ENCODE measurements around the gene NPVF.

NPVF gene

DNA sequence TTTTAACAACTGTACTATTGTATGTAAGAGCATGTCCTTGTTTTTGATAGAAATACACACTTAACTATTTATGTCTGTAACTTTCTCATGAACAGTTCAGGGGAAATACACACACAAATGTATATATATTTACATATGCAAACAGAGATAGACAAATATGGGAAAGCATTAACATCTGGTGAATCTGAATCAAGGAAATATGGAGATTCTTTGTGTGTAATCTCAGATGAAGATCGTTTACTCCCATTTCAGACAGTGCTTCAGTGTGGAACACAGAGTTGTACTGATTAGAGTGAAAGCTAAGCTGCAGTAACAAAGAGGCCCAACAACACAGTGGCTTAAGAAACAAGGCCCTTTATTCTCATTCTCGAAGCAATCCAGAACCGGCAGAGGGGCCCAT, 26.3 kb upstream of the NPVF start:
- Histone ChIP-seq H3K36me3 (ENCODE audit: control insufficient read depth in 5 of 5, insufficient read depth in 5 of 5, low read length in 5 of 5) (no peaks in the 10 kb centered on the region), H3K27ac (ENCODE audit: low read depth, low read length) (no peak overlapping the region), H3K9ac (ENCODE audit: low read length in 5 of 5) (no peak overlapping the region), H3K9me3 (ENCODE audit: control insufficient read depth in 5 of 5, low read length in 5 of 5) (no peaks in the 10 kb centered on the region), H3K4me3 (ENCODE audit: low read depth in 1 of 5, low read length in 5 of 5) (no peak overlapping the region), H3K4me1 (ENCODE audit: control insufficient read depth in 5 of 5, insufficient read depth in 5 of 5, low read length in 5 of 5) (peaks cover 0 to 2% (median 0%) of the 10 kb centered on the region in 5 donors), H3K27me3 (ENCODE audit: control insufficient read depth in 5 of 5, insufficient read depth in 4 of 5, low read length in 5 of 5) (peaks cover 0 to 1% (median 0%) of the 10 kb centered on the region in 5 donors)

DNA sequence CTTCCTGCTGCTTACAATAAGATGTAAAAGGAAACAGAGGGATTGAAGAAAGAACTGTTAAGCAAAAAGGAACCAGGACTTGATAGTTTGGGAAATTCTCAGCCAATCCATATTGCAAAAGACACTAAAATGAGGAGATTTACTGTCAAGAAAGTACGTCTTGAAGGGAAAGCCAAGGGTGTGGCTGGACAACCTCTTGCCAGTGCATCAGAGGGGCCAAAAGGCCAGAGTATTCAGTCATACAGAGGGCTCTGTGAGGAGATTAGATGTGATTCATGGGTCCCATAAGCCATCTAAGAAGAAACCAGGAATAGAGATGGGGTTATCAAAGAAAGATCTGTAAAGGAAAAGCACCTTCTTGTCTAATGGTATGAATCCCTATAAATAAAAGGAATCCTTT, 25.4 kb upstream of the NPVF start:
- Histone ChIP-seq H3K9me3 (ENCODE audit: control insufficient read depth in 5 of 5, low read length in 5 of 5) (peaks cover 0 to 3% (median 0%) of the 10 kb centered on the region in 5 donors), H3K36me3 (ENCODE audit: control insufficient read depth in 5 of 5, insufficient read depth in 5 of 5, low read length in 5 of 5) (no peaks in the 10 kb centered on the region), H3K27me3 (ENCODE audit: control insufficient read depth in 5 of 5, insufficient read depth in 4 of 5, low read length in 5 of 5) (peaks cover 0 to 3% (median 0%) of the 10 kb centered on the region in 5 donors), H3K4me3 (ENCODE audit: low read depth in 1 of 5, low read length in 5 of 5) (no peak overlapping the region), H3K4me1 (ENCODE audit: control insufficient read depth in 5 of 5, insufficient read depth in 5 of 5, low read length in 5 of 5) (no peaks in the 10 kb centered on the region), H3K9ac (ENCODE audit: low read length in 5 of 5) (no peak overlapping the region), H3K27ac (ENCODE audit: low read depth, low read length) (no peak overlapping the region)

DNA sequence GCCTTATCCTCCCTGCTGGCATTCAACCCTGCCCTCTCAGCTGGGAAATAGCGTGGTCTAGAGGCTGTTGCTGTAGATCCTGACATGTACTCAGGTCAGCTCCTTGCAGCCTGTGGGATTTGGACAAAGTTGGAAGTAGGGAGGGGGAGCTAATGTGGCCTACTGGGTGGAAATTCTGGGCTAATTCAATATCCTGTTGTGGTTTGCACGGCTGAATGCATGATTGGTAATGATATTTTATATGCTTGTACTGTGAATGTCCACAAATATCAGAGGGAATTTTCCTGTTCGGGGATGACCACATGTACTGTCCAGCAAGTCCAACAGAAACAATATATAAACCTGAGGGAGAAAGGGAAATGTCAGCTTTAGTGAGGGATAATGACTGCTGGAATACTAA, 22.1 kb upstream of the NPVF start:
- H3K27me3 ChIP-seq (ENCODE audit: control insufficient read depth in 5 of 5, insufficient read depth in 4 of 5, low read length in 5 of 5) = peaks cover 0 to 3% (median 0%) of the 10 kb centered on the region in 5 donors
- H3K9me3 ChIP-seq (ENCODE audit: control insufficient read depth in 5 of 5, low read length in 5 of 5) = peaks cover 0 to 3% (median 0%) of the 10 kb centered on the region in 5 donors
- no peaks in the 10 kb centered on the region for H3K36me3 ChIP-seq (ENCODE audit: control insufficient read depth in 5 of 5, insufficient read depth in 5 of 5, low read length in 5 of 5)
- no peaks in the 10 kb centered on the region for H3K4me1 ChIP-seq (ENCODE audit: control insufficient read depth in 5 of 5, insufficient read depth in 5 of 5, low read length in 5 of 5)
- no peak overlapping the region for H3K9ac ChIP-seq (ENCODE audit: low read length in 5 of 5)
- no peak overlapping the region for H3K4me3 ChIP-seq (ENCODE audit: low read depth in 1 of 5, low read length in 5 of 5)
- no peak overlapping the region for H3K27ac ChIP-seq (ENCODE audit: low read depth, low read length)

DNA sequence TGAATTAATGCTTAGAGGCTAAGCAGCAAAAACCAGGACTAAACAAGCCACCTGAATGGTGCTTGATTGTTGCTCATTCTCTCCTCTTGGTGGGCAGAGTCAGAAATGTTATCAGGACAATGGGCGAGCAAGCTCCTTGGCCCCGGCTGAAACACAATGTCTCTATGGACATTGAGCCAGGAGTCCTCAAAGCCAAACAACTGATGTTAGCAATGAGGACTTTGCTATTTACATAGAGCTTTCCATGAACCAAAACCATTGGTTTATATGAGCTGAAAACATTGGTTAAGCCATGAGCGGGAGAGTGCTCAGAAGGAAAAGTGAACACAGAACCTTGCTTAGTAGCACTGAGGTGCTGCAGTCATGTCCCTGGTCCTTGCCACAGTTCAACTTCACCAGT, 21.5 kb upstream of the NPVF start:
- peaks cover 0 to 3% (median 0%) of the 10 kb centered on the region in 5 donors for H3K27me3 ChIP-seq (ENCODE audit: control insufficient read depth in 5 of 5, insufficient read depth in 4 of 5, low read length in 5 of 5)
- peaks cover 0 to 3% (median 0%) of the 10 kb centered on the region in 5 donors for H3K9me3 ChIP-seq (ENCODE audit: control insufficient read depth in 5 of 5, low read length in 5 of 5)
- H3K27ac ChIP-seq (ENCODE audit: low read depth, low read length) = no peak overlapping the region
- no peaks in the 10 kb centered on the region for H3K36me3 ChIP-seq (ENCODE audit: control insufficient read depth in 5 of 5, insufficient read depth in 5 of 5, low read length in 5 of 5)
- no peak overlapping the region for H3K9ac ChIP-seq (ENCODE audit: low read length in 5 of 5)
- no peaks in the 10 kb centered on the region for H3K4me1 ChIP-seq (ENCODE audit: control insufficient read depth in 5 of 5, insufficient read depth in 5 of 5, low read length in 5 of 5)
- H3K4me3 ChIP-seq (ENCODE audit: low read depth in 1 of 5, low read length in 5 of 5) = no peak overlapping the region

DNA sequence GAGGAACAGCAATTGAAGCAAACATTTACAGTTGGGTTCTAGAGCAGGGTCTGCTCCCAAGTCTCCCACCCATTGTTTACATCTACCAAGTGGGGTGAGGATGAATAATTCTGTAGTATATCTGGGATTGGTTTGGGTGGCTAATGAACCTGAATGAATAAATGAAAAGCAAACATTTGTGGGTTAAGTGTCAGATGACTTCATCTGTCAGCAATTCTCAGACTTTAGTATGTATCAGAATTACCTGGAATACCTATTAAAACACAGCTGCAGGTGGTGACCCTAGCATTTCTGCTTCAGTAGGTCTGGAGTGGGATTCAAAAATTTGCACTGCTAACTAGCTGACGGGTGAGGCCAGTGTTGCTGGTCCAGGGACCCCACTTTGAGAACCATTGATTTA, 18.0 kb upstream of the NPVF start:
- H3K36me3 ChIP-seq (ENCODE audit: control insufficient read depth in 5 of 5, insufficient read depth in 5 of 5, low read length in 5 of 5) = no peaks in the 10 kb centered on the region
- H3K4me3 ChIP-seq (ENCODE audit: low read depth in 1 of 5, low read length in 5 of 5) = no peak overlapping the region
- no peak overlapping the region for H3K27ac ChIP-seq (ENCODE audit: low read depth, low read length)
- H3K9me3 ChIP-seq (ENCODE audit: control insufficient read depth in 5 of 5, low read length in 5 of 5) = peaks cover 0 to 3% (median 0%) of the 10 kb centered on the region in 5 donors
- H3K27me3 ChIP-seq (ENCODE audit: control insufficient read depth in 5 of 5, insufficient read depth in 4 of 5, low read length in 5 of 5) = peaks cover 0 to 3% (median 0%) of the 10 kb centered on the region in 5 donors
- peaks cover 0 to 5% (median 3%) of the 10 kb centered on the region in 5 donors for H3K4me1 ChIP-seq (ENCODE audit: control insufficient read depth in 5 of 5, insufficient read depth in 5 of 5, low read length in 5 of 5)
- H3K9ac ChIP-seq (ENCODE audit: low read length in 5 of 5) = no peak overlapping the region

DNA sequence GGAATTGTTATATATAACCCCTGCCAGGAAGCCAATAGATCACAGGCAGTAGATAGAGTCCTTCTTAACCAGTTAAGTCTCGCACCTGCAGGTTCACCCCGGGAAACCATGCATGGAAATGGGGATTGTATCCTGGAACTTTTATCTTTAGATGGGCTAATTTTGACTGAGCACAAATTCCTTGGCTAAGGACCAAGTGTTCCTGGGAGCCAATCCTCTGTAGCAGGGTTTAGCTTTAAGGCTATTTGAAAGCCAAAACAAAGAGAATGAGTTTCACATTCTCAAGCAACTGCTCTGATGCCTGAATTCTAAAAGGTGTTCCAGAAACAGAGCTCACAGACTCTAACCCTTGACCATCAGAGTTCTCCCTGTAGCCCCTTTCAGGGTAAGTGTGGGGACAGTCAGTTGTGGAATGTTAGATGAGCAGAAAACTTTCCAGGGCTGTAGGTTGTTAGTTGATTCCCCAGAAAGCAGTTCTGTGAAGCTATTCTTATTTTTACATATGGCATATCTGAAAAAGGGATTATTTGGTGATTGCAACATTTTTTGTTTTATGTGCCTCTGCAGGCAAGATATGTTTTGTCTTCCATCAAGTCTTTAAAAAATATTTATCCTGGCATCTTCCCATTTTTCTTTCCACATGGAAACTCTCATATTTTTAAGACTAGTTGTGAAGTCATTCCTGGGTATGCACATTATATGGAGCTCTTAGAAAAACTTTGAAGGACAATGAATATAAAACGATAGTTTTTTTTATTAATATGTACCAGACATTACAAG, 16.2 kb upstream of the NPVF start:
- Histone ChIP-seq H3K4me1 (ENCODE audit: control insufficient read depth in 5 of 5, insufficient read depth in 5 of 5, low read length in 5 of 5) (peaks cover 0 to 15% (median 12%) of the 10 kb centered on the region in 5 donors), H3K4me3 (ENCODE audit: low read depth in 1 of 5, low read length in 5 of 5) (no peak overlapping the region), H3K9me3 (ENCODE audit: control insufficient read depth in 5 of 5, low read length in 5 of 5) (peaks cover 0 to 3% (median 0%) of the 10 kb centered on the region in 5 donors), H3K27me3 (ENCODE audit: control insufficient read depth in 5 of 5, insufficient read depth in 4 of 5, low read length in 5 of 5) (peaks cover 0 to 2% (median 0%) of the 10 kb centered on the region in 5 donors), H3K9ac (ENCODE audit: low read length in 5 of 5) (no peak overlapping the region), H3K36me3 (ENCODE audit: control insufficient read depth in 5 of 5, insufficient read depth in 5 of 5, low read length in 5 of 5) (no peaks in the 10 kb centered on the region), H3K27ac (ENCODE audit: low read depth, low read length) (no peak overlapping the region)

DNA sequence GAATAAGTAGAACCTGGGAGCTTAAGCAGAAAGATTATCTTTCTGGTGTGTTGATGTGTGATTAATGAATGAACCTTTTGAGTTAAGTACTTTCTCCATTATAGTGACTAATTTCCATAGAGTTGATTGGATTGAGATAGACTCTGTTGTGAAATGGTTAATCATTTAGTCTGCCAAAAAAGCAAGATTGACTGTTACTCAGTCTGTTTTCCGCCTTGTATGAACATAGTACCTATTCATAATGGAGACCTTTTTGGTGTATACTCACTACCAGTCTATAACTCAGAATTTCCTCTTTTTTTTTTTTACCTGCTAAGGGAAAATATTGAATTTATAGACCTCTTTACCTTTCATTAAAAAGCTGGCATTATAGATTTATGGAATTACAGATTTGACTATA, 14.4 kb upstream of the NPVF start:
- H3K9me3 ChIP-seq (ENCODE audit: control insufficient read depth in 5 of 5, low read length in 5 of 5) = no peaks in the 10 kb centered on the region
- no peak overlapping the region for H3K4me3 ChIP-seq (ENCODE audit: low read depth in 1 of 5, low read length in 5 of 5)
- H3K27ac ChIP-seq (ENCODE audit: low read depth, low read length) = no peak overlapping the region
- H3K9ac ChIP-seq (ENCODE audit: low read length in 5 of 5) = no peak overlapping the region
- H3K27me3 ChIP-seq (ENCODE audit: control insufficient read depth in 5 of 5, insufficient read depth in 4 of 5, low read length in 5 of 5) = peaks cover 0 to 5% (median 0%) of the 10 kb centered on the region in 5 donors
- no peaks in the 10 kb centered on the region for H3K36me3 ChIP-seq (ENCODE audit: control insufficient read depth in 5 of 5, insufficient read depth in 5 of 5, low read length in 5 of 5)
- H3K4me1 ChIP-seq (ENCODE audit: control insufficient read depth in 5 of 5, insufficient read depth in 5 of 5, low read length in 5 of 5) = peaks cover 0 to 15% (median 12%) of the 10 kb centered on the region in 5 donors

DNA sequence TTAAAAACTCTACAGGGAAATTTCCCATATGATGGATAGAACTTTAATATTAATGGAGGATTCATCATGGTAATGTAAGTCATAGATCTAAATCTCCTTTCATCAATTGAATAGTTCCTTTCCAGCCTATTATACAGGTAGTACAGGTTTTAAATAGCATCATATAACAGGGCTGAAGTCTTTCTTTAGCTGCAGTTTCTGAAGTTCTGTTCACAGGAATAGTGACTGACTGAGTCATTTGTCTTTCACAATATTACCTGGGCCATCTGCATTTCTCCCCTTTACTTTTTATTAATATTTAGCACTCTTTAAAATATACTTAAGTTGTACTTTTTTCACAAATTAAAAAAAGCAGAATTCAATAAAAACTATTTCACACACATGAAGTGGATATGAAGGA, 12.6 kb upstream of the NPVF start:
- no peak overlapping the region for H3K9ac ChIP-seq (ENCODE audit: low read length in 5 of 5)
- no peak overlapping the region for H3K27ac ChIP-seq (ENCODE audit: low read depth, low read length)
- H3K9me3 ChIP-seq (ENCODE audit: control insufficient read depth in 5 of 5, low read length in 5 of 5) = no peaks in the 10 kb centered on the region
- no peaks in the 10 kb centered on the region for H3K36me3 ChIP-seq (ENCODE audit: control insufficient read depth in 5 of 5, insufficient read depth in 5 of 5, low read length in 5 of 5)
- H3K4me1 ChIP-seq (ENCODE audit: control insufficient read depth in 5 of 5, insufficient read depth in 5 of 5, low read length in 5 of 5) = peaks cover 0 to 15% (median 12%) of the 10 kb centered on the region in 5 donors
- H3K27me3 ChIP-seq (ENCODE audit: control insufficient read depth in 5 of 5, insufficient read depth in 4 of 5, low read length in 5 of 5) = peaks cover 0 to 6% (median 0%) of the 10 kb centered on the region in 5 donors
- H3K4me3 ChIP-seq (ENCODE audit: low read depth in 1 of 5, low read length in 5 of 5) = no peak overlapping the region

DNA sequence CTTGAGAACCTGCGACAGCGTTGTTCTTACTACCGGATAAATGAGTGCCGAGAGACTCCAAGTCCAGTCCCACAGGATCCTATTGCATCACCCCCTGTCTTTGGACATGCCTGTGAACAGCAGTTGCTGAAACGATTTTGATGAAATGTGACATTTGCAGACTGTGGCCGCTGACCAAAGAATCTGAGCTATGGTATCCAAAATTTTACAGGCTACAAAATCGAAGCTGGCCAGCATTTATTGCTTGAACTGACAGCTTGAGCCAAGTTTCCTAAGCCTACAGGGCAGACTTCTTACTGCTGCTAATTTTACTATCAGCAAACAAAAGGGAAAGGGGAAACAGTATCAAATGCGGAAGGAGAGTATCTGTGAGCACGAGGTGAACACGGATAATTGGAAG, 12.1 kb upstream of the NPVF start:
- H3K4me3 ChIP-seq (ENCODE audit: low read depth in 1 of 5, low read length in 5 of 5) = no peak overlapping the region
- H3K27ac ChIP-seq (ENCODE audit: low read depth, low read length) = no peak overlapping the region
- peaks cover 0 to 15% (median 12%) of the 10 kb centered on the region in 5 donors for H3K4me1 ChIP-seq (ENCODE audit: control insufficient read depth in 5 of 5, insufficient read depth in 5 of 5, low read length in 5 of 5)
- no peak overlapping the region for H3K9ac ChIP-seq (ENCODE audit: low read length in 5 of 5)
- H3K36me3 ChIP-seq (ENCODE audit: control insufficient read depth in 5 of 5, insufficient read depth in 5 of 5, low read length in 5 of 5) = no peaks in the 10 kb centered on the region
- peaks cover 0 to 8% (median 0%) of the 10 kb centered on the region in 5 donors for H3K27me3 ChIP-seq (ENCODE audit: control insufficient read depth in 5 of 5, insufficient read depth in 4 of 5, low read length in 5 of 5)
- H3K9me3 ChIP-seq (ENCODE audit: control insufficient read depth in 5 of 5, low read length in 5 of 5) = no peaks in the 10 kb centered on the region

DNA sequence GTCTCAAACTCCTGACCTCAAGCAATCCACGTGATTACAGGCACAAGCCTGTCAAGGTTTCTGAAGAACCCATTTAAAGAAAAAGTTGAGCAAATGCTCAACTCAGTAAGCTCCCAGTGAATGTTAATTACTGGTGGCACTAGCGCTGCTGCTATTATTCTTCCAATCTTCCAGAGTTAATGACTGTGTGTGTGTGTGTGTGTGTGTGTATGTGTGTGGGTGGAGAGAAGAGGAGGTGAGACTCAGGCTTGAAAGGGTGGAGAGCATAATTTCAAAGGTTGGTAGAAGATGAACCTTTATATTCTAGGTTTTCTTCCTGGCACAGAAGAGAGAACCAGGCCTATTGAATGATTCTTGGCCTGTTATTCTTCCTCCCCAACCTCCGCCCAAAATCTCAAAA, 11.6 kb upstream of the NPVF start:
- H3K4me3 ChIP-seq (ENCODE audit: low read depth in 1 of 5, low read length in 5 of 5) = no peak overlapping the region
- no peaks in the 10 kb centered on the region for H3K36me3 ChIP-seq (ENCODE audit: control insufficient read depth in 5 of 5, insufficient read depth in 5 of 5, low read length in 5 of 5)
- H3K4me1 ChIP-seq (ENCODE audit: control insufficient read depth in 5 of 5, insufficient read depth in 5 of 5, low read length in 5 of 5) = peaks cover 0 to 15% (median 12%) of the 10 kb centered on the region in 5 donors
- H3K27me3 ChIP-seq (ENCODE audit: control insufficient read depth in 5 of 5, insufficient read depth in 4 of 5, low read length in 5 of 5) = peaks cover 0 to 11% (median 0%) of the 10 kb centered on the region in 5 donors
- no peak overlapping the region for H3K27ac ChIP-seq (ENCODE audit: low read depth, low read length)
- H3K9ac ChIP-seq (ENCODE audit: low read length in 5 of 5) = no peak overlapping the region
- H3K9me3 ChIP-seq (ENCODE audit: control insufficient read depth in 5 of 5, low read length in 5 of 5) = no peaks in the 10 kb centered on the region

All from subcutaneous abdominal adipose tissue (tissue), 5 donors.